G401.6 (cell line): ENCODE measurements around the gene LGR6.
"Not testable (repeated sequence)": the region's sequence is repeated elsewhere in the genome, so short reads cannot be mapped to it uniquely, and the experiment has no call there.

ENCODE experiments used
- FAIRE-seq: peaks from 2 replicates; lab custom pipeline; 2012; peaks lifted over from hg19 to GRCh38; lab: Jason Lieb, UNC

The LGR6 gene

GRCh38 chr1:202242080-202242419, 48.5 kb downstream of the LGR6 start:
- FAIRE-seq = no peak

DNA sequence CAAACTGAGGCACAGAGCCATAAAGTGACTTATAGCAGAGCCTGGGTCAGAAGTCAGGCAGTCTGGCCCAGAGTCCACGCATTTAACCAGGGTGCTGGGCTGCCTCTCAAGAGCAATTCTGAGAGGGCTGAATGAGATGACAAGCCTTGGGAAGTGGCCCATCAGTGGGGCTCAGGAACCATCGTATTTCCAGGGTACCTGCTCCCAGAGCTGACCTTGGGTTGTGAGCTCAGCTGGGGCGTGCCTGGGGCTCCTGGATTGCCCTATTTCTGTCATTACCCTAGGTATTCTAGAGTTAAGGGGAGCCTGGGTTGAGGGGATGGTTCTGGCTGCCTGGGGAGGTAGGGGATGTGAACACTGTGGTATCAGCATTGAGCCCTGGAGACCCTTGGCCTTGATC, 49.4 kb downstream of the LGR6 start:
- no peak for FAIRE-seq

DNA sequence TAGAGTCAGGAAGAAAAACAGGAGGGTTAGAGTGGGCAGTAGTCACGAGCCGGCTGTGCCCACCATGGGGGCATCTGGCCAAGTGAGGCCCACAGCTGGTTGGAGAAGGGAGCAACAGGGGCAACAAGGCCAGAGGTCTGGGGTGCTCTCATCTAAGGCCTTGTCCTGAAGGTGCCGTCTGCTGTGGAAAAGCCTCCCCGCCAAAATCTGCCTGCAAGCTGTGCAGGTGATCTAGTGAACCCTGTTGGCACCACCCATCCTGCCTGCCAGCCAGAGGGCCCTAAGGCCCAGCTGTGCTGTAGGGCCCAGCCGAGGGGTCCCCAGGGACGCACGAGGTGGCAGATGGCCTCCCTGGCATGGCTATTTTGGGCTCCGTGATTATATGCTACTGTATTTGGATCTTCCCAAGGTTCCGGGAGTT, 51.3 kb downstream of the LGR6 start:
- FAIRE-seq = no peak

- FAIRE-seq = no peak
Observed at GRCh38 chr1:202245391-202245790, 51.8 kb downstream of the LGR6 start.

GRCh38 chr1:202247104-202247503, 53.5 kb downstream of the LGR6 start:
- FAIRE-seq = no peak

- no peak for FAIRE-seq
Observed at GRCh38 chr1:202247837-202248795, 54.5 kb downstream of the LGR6 start.

DNA sequence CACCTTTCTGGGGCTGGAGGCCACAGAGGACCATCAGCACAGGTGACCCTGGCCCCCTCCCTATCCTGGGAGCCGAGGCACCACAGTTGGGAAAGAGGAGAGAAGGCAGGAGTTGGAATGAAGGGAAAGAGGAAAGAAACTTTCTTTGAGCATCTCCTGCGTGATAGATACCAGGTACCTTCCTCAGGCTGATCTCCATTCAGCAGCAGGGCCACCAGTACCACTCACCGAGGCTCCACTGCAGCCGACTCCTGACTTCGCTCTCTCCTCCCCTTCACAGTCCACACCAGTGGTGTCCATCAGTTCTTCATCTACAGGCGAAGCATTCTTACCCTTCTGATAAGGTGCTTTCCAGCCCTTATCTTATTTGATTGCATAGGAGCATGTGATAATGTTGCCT, 55.3 kb downstream of the LGR6 start:
- no peak for FAIRE-seq

DNA sequence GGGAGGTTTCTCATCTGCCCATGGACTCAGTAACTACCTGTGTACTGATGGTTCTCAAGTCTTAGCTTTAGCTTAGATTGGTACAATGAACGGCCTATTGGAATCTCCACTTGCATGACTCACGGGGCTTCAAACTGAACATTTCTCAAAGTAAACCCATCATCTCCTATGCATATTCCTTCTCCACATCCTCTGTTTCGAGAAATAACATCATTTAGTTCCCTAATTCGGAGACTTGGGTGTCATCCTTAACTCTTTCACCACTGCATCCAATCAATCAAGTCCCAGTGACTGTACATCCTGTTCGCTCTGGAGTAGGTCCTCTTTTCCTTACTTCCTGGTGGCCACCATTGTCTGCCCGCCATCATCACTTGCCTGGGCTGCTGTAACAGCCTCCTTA, 55.8 kb downstream of the LGR6 start:
- FAIRE-seq = no peak

- no peak for FAIRE-seq
Observed at GRCh38 chr1:202249846-202250245, 56.2 kb downstream of the LGR6 start.

DNA sequence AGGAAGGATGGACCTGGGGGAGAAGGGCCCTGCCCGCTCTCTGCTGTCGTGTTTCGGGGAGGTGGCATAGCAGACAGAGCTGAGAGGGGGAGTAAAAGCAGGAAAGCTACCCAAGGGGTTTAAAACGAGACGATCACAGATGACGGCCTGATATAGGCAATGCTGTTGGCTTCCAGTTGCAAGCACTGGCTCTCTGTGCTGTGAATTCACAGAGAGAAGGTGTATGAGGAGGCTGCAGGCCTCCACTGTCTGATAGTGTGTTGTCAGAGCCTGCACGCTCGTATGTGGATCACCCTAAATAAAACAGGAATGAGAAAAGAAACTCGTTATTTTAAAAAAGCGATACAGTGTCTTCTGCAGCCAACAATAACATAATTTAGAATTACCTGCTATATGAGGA, 57.4 kb downstream of the LGR6 start:
- FAIRE-seq = no peak

DNA sequence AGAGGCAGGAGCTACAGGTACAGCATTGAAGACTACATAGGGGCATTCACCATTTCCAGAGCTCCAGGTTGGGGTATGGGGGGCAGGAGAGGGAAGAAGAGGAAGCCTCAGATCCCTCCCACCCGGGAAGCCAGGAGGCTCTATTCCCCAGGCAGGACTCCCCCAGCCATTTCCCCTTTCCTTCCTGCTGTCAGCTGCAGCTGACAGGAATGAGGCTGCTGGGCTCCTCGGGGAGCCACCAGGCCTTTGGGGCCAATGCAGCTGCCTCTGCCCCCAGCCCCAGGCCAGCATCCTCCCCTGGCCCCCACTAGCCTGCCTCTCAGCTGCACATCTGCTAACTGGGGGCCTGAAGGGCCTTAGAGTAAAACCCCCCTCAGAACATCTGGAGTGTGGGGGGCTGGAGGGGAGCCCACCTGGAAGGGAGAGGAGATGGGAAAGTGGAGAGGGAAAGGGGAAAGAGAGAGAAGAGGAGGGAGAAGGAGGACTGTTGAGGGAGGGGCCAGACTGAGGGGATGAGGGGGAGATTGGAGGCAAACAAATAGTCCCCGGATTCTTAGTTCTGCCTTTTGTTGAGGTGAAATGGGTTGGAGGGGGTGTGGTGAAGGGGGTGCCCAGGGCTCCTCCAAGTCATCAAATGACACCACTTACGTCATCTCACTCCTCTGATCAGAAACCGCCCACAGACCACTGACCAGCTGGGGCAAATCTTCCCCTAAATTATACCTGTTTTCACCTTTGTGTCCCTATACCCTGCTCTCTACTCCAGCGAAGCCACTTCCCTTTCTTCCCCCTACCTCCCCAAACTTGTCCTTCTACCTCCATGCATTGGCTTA, 58.0 kb downstream of the LGR6 start:
- no peak for FAIRE-seq

GRCh38 chr1:202252271-202252670, 58.7 kb downstream of the LGR6 start:
- FAIRE-seq = no peak

DNA sequence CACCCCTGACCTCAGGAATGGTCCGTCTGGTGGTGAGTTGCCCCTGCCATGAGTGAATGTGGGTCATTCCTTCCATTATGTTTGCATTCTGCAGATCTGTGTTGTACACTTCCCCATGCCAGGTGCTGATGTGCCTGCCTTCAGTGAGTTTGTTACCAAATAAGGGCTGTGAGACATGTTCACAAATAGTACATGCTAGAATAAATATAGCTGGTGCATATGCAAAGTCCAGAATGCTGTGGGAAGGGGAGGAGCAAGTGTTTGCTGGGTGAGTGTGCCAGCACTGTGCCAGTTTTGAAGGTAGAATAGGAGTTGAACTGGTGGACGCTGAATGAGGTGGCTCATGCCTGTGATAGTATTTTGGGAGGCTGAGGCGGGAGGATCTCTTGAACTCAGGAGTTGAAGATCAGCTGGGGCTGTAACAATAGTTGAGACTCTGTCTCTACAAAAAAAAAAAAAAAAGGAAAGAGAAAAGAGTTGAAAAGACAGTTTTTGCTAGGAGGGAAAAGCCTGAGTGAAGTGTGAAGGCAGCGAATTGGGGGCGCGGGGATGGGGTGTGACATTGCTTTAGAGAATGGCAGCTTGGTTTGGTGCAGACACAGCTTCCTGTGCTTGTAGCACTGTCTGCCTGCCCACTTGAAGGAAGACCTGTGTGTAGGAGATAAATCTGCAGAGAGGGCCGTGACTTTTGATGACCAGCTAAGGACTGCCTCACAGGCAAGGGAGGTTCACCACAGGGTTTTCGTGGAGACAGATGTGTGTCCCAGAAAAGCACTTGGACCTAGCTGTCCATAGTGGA, 61.1 kb downstream of the LGR6 start:
- no peak for FAIRE-seq

DNA sequence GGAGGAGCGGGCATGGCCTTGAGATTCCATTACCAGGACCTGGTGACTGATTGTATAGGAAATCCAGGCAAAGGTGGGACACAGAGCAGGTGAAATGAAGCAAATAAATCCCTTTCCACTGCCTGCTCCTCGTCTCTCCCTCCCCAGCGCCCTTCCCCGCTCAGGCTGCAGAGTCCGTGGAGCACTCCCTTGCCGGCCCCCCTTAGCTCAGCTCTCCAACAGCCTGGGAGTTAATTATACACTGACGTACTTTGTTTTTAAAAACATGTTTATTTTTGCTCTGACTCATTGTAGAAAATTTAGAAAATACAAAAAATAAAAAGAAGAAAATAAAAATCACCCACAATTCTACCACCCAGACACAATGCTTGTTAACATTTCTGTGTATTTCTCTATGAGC, 61.7 kb downstream of the LGR6 start:
- FAIRE-seq = no peak

- no peak for FAIRE-seq
Observed at GRCh38 chr1:202259705-202260104, 66.1 kb downstream of the LGR6 start.

- FAIRE-seq = not testable (repeated sequence)
Observed at GRCh38 chr1:202261209-202261958, 67.8 kb downstream of the LGR6 start.

- no peak for FAIRE-seq
Observed at GRCh38 chr1:202263628-202264027, 70.0 kb downstream of the LGR6 start.

DNA sequence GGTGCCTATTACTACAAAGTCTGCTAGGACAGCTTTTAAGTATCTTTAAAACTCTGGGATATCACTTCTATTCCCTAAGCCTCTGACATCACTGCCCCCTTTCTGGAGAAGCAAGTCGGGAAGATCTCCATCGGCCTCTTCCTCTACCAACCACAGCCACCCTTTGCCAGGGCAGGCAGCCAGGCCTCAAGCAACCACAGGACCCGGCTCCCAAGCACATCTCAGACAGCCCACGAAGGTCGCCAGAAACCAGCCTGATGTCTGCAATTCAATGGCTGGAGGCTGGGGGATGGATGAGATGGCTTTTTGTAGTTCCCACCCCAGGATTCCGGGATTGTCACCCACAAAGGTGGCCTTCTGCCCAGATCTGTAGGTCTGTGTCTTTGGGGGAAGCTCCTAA, 70.7 kb downstream of the LGR6 start:
- FAIRE-seq = no peak

- FAIRE-seq = no peak
Observed at GRCh38 chr1:202264726-202265125, 71.1 kb downstream of the LGR6 start.

- FAIRE-seq = no peak
Observed at GRCh38 chr1:202266061-202266765, 72.6 kb downstream of the LGR6 start.

DNA sequence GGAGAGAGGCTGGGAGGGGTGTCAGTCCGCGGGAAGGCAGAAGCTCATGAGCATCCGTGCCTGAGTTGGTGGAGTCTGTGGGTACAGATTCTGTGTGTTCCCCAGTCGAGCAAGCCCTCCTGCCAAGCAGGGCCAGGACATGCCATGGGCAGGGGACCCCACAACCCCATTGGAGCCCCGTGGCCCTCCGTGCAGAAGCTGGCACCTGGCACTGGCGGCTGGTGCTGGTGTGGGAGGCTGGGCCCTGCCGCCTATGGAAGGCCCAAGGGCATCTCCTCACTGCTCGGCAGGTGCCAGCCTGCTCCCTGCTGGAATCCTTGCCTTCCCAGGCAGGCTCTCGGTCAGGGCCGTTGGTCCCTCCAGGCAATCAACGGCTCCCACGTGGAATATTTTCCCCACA, 74.4 kb downstream of the LGR6 start:
- FAIRE-seq = no peak
